ENCODE results near the gene DNMT1.

DNA sequence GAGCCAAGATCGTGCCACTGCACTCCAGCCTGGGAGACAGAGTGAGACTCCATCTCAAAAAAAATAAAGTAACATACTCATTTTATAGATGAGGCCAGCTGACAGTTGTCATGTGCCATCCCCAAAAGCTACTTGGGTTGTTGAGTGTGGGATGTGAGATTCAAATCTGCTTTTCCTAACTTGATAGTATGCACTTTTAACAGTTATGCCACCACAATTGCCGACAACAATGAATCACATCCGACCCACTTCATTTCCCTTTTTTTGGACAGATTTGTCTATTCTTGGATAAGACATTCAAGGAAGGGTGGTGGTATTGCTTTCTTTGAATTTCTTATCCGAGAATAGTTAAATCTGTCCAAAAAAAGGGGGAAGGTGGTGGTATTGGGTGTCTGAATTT is 16.3 kb upstream of the DNMT1 start:
- TF ChIP-seq POLR2AphosphoS5 (IDR thresholded peaks at IDR 0.05): no peak
- TF ChIP-seq, protein P1, sequence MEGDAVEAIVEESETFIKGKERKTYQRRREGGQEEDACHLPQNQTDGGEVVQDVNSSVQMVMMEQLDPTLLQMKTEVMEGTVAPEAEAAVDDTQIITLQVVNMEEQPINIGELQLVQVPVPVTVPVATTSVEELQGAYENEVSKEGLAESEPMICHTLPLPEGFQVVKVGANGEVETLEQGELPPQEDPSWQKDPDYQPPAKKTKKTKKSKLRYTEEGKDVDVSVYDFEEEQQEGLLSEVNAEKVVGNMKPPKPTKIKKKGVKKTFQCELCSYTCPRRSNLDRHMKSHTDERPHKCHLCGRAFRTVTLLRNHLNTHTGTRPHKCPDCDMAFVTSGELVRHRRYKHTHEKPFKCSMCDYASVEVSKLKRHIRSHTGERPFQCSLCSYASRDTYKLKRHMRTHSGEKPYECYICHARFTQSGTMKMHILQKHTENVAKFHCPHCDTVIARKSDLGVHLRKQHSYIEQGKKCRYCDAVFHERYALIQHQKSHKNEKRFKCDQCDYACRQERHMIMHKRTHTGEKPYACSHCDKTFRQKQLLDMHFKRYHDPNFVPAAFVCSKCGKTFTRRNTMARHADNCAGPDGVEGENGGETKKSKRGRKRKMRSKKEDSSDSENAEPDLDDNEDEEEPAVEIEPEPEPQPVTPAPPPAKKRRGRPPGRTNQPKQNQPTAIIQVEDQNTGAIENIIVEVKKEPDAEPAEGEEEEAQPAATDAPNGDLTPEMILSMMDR (IDR thresholded peaks at IDR 0.05): no peak

Measured in upper lobe of left lung (tissue), 4 donors.